ENCODE data around the gene OR5K4.

The OR5K4 gene

DNA sequence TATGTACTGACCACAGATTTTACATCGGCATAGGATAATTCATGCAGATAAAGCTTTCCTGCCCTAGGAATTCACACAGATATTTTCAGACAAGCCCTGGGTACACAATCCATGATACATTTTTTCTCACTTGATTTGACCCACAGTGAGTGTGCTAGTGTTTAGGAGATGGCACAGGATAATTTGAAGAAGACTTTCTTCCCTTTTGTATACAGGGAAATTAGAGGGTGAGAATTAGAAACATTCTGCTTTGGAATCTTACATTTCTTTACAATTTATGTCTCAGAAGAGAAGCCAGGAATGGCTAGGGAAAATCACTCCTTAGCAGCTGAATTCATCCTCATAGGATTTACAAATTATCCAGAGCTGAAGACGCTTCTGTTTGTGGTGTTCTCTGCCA is at the start of gene OR5K4:
OR5K4 (plus strand) TSS at position 301 of the 400 bp plus-strand sequence; CDS start at position 301, 0 bp downstream.
- no peak for DNase-seq (ENCODE audit: low read depth)

GRCh38 chr3:98322101-98322500 is 31.6 kb upstream of the OR5K4 start:
- DNase-seq (ENCODE audit: low read depth) = no peak

DNA sequence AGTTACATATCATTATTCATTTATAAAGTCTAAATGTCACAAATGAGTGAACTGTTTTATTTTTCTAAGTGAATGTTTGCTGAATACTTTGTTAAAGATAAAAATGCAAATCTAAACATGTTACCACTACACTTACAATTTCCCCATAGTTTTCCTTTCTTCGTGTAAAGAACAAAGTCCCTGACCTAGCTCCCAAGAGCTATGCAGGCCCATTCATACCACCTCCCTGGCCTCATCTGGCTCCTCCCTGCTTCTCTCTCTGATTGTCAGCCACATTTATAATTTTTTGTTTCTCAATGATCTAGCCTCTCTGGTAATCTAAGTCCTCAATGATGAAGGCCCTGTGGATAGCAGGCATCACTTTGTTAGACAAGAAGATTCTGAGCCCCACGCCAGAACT is 31.0 kb upstream of the OR5K4 start:
- DNase-seq (ENCODE audit: low read depth) = no peak

DNA sequence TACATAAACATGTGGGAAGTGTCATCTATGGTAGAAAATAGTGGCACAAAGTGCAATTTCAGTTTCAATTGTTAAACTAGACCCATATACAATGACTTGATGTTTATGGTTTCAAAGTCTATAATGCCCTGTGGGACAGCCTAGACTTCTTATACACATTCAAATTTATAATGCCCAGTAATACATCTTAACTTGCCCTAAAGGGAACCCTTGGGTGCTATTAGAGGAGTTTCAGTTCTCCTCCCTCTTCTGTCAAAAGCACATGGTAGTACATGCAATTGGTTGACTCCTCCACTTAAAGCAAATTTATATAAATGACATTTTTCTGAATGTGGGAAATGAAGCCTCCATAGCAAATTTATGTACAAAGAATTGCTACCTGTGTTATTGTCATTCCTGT is 30.2 kb upstream of the OR5K4 start:
- no peak for DNase-seq (ENCODE audit: low read depth)

DNA sequence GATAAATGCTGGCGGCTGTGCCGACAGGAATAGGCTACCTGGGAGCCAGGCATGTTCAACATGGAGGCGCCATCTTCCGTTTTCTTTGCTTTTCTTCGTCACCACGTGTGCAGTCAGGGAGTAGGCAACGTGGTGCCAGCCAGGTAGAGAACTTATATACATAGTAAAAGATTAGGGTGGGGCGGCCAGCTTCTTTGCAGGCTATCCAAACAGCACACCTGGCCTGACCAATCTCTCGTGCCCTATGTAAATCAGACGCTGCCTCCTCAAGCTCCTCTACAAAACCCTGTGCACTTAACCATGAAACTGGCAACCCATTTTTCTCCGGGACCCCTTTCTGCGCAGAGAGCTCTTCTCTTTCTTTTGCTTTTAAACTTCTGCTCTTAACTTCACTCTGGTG is 28.6 kb upstream of the OR5K4 start:
- no peak for DNase-seq (ENCODE audit: low read depth)

DNA sequence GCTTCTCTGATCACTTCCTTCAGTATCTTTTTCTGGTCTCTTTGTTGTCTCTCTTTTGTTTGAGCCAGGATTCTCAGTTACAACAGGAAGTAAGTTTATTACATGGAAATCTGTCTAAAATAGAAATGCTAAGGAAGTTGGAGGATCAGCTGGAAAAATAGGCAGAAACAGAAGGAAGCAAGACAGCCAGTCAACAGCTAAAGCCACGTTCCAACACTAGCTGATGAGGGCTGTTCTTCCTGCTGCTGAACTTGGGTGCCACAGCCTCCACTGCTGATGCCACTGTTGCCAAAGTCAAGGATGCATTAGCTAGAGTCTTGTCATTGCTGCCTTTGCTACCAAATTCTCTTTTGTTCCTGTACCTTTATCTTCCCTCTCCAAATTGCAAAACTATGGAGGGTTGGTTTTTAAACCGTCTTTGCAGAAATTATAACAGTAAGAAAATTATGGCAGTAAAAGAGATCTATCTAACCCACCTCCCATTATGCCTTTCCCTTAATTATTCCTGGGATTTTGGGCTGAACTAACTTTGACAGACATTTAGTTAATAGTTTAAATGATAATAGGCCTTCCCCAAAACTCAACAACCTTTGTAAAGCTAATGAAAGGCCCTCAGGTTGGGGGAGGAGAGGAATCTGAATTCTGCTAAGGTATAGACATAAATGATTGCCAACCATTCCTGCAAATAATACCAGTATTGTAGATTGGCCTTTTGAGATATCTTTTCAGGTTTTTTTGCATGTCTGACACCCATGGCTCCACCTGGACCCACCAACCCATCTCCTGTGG is 27.4 kb upstream of the OR5K4 start:
- DNase-seq (ENCODE audit: low read depth) = no peak

DNA sequence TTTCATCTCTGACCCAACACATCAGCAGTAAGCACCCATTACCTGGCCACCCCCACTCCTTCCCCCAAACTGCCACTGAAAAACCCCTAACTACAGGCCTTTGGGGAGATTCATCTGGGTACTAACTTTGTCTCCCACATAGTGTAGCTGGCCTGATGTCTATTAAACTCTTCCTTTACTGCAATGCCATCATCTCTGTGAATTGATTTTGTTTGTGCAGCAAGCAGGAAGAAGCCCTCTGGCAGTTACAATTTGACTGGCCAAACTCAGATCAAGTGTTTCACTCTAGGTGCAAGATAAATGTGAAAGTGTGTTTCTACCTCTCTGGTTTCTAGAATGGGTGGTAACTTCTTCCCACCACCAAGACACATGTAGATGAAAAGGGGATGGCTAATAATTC is 26.7 kb upstream of the OR5K4 start:
- DNase-seq (ENCODE audit: low read depth) = no peak

DNA sequence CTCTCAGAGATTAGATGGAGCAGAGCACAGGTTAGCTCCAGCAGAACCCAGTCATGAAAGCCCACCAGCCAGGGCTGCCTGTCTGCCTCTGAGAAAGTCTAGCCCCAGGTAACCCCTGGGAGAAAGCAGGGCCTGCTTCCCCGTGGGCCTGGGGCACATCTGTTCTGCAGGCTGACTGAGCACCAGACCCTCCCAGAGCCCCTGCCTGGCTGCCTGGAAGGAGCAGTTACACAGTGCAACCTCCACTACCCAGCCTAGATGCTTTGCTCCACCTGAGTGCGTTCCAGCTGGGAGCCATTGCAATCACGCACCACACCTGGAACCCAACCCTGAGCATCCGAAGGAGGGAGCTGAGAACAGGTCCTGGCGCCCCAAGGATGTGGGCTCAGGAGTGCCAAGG is 24.7 kb upstream of the OR5K4 start:
- DNase-seq (ENCODE audit: low read depth) = no peak

- DNase-seq (ENCODE audit: low read depth) = peak; percentile 20
Observed at GRCh38 chr3:98329392-98330124, 24.1 kb upstream of the OR5K4 start.

DNA sequence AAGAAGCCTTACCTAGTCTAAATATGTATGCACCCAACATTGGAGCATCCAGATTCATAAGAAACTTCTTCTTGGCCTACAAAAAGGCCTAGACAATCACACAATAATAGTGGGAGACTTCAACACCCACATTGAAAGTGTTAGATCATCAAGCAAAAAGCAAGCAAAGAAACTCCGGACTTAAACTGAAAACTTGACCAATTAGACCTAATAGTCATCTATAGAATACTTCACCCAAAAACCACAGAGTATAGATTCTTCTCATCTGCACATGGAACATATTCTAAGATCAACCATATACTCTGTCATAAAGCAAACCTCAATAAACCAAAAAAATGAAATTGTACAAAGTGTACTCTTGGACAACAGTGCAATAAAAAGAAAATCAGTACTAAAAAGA is 22.3 kb upstream of the OR5K4 start:
- no peak for DNase-seq (ENCODE audit: low read depth)

DNA sequence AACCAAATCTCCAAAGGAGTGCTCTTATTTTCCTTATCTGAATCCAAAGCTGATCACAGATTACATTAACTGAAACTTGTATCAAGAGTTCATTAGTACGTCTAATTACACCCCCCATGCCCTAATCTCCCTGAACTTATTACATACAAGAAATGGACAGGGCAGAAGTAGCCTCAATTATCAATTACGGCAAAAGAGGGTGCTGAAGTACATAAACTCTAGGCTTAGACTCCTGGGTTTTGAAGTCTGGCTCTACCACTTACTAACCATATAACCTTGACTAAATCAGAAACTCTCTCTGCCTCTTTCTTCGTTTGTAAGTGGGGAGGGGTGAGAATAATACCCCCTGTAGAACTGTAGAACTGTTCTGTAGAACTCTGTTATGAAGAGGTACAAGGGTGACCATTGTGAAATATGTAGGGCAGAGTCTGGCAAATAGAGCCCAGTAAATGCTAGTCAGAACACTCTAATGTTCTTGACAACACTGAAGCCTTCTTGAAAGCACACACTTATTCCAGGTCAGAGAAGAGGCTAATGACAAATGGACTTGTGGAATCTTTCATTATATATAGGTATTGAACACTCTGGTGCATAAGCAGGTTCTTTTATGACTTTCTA is 19.6 kb upstream of the OR5K4 start:
- no peak for DNase-seq (ENCODE audit: low read depth)

GRCh38 chr3:98339031-98339430 is 14.6 kb upstream of the OR5K4 start:
- DNase-seq (ENCODE audit: low read depth) = no peak

DNA sequence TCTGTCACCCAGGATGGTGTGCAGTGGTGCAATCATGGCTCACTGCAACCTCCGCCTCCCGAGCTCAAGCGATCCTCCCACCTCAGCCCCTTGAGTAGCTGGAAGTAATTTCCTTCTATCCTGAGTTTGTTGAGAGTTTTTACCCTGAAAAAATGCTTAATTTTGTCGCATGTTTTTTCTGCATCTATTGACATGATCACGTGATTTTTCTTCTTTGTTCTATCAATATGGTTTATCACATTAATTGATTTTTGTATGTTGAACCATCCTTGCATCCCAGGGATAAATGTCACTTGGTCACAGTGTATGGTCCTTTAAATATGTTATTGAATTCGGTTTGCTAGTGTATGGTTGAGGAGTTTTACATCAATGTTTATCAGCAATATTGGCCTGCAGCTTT is 11.9 kb upstream of the OR5K4 start:
- DNase-seq (ENCODE audit: low read depth) = no peak

- no peak for DNase-seq (ENCODE audit: low read depth)
Observed at GRCh38 chr3:98343647-98344507, 9.8 kb upstream of the OR5K4 start.

DNA sequence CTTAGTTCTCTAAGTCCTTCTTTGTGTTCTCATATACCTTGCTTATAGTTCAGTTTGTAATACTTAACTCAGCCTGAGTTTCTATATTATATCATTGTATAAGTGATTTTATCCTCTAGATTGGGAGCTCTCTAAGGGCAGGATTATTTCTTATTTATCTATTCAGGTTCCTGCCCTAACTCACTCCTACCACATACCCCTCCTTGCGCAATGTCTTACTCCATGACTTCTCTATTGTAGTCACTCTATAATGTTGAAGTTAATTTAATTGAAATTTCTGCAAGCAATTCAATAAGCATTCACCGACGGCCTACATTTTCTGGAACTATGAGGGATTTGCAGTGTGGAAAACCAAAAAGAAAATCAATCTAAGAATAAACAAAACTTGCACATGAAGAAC is 3.6 kb upstream of the OR5K4 start:
- no peak for DNase-seq (ENCODE audit: low read depth)

DNA sequence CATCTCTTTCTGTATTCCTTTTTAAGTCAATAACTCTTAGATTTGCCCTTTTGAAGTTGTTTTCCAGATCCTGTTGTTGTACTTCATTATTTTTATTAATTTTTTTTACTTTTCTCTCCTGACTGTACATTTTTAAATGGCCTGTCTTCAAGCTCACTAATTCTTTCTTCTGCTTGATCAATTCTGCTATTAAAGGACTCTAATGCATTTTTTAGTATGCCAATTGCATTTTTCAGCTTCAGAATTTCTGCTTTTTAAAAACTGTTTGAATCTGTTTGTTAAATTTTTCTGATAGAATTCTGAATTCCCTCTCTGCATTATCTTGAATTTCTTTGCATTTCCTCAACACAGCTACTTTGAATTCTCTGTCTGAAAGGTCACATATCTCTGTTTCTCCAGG is 5.6 kb downstream of the OR5K4 start:
- no peak for DNase-seq (ENCODE audit: low read depth)

DNA sequence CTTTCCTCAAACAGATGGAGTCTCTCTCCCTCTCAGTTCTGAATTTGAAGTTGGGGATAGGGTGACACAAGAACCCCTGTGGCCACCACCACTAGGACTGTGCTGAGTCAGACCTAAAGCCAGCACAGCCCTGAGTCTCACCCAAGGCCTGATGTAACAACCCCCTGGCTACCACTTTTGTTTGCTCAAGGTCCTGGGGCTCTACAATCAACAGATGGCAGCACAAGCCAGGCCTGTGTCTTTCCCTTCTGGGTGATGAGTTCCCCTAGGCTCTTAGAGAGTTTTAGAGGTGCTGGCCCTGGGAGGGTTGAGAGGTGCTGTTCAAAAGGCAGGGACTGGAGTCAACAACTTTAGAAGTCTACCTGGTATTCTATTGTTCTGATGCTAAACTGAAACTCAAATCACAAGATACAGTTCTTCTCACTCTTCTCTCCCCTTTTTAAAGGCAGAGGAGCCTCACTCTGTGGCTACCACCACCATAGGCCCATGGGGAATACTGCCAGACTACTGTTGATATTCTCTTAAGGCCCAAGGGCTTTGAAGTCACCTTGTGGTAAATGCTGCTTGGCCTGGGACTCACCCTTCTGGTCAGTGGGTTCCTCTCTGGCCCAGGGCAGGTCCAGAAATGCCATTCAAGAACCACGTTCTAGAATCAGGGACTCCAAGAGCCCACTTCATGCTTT is 6.5 kb downstream of the OR5K4 start:
- no peak for DNase-seq (ENCODE audit: low read depth)

GRCh38 chr3:98360681-98361080 is 7.0 kb downstream of the OR5K4 start:
- no peak for DNase-seq (ENCODE audit: low read depth)

- no peak for DNase-seq (ENCODE audit: low read depth)
Observed at GRCh38 chr3:98361289-98361688, 7.6 kb downstream of the OR5K4 start.

GRCh38 chr3:98367464-98368246 is 14.0 kb downstream of the OR5K4 start:
- no peak for DNase-seq (ENCODE audit: low read depth)

DNA sequence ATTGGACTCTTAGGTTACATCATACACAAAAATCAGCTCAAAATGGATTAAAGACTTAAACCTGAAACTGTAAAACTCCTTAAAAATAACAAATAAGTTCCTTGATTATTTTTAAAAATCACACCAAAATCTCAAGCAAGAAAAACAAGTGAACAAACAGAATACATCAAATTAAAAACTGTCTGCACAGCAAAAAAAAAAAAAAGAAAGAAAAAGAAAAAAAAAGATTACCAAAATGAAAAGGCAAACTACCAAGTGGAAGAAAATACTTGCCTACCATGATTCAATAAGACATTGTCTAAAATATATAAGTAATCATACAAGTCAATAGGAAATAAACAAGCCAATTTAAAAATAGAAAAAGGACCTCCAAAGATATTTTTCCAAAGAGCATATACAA is 17.5 kb downstream of the OR5K4 start:
- DNase-seq (ENCODE audit: low read depth) = no peak

Measured in stromal cell of bone marrow (primary cell).